Neural progenitor cell (in vitro differentiated cells): ENCODE measurements around the gene ZNF462. TPM values are rescaled to one million over a fixed set of nuclear protein-coding genes. Genes with fewer than 3 reads are reported as not detected.

Experiments
- DNase-seq: peaks from one replicate; pipeline ENCODE4 v3.0.0-alpha.2; 2016; ENCODE audit warnings: low spot score
- H2AFZ ChIP-seq: fragments of 200-600 bp; sonication (generic); replicated peaks from 2 replicates; pipeline ENCODE4 v1.6.1; 2016; ENCODE audit warnings: antibody characterized with exemption
- H3F3A ChIP-seq: fragments of 200-600 bp; sonication (generic); 2 replicates; pipeline ENCODE4 v1.6.1; 2016; ENCODE audit warnings: antibody characterized with exemption, low read depth
- H3K27ac ChIP-seq: fragments of 200-600 bp; sonication (generic); 2 replicates; pipeline ENCODE4 v1.5.1; 2016; ENCODE audit warnings: mild to moderate bottlenecking
- H3K27me3 ChIP-seq: fragments of 200-600 bp; sonication (generic); 2 replicates; pipeline ENCODE4 v1.6.1; 2016; ENCODE audit warnings: mild to moderate bottlenecking, moderate library complexity
- H3K36me3 ChIP-seq: fragments of 200-600 bp; sonication (generic); 2 replicates; pipeline ENCODE4 v1.5.1; 2016
- H3K4me1 ChIP-seq: fragments of 200-600 bp; sonication (generic); 2 replicates; pipeline ENCODE4 v1.6.1; 2016; ENCODE audit warnings: mixed run types
- H3K4me2 ChIP-seq: fragments of 200-600 bp; sonication (generic); 2 replicates; pipeline ENCODE4 v1.6.1; 2016
- H3K4me3 ChIP-seq: fragments of 200-600 bp; sonication (generic); 2 replicates; pipeline ENCODE4 v1.5.1; 2016
- H3K79me2 ChIP-seq: fragments of 200-600 bp; sonication (generic); 2 replicates; pipeline ENCODE4 v1.6.1; 2016; ENCODE audit warnings: low read depth
- H3K9ac ChIP-seq: fragments of 200-600 bp; sonication (generic); 2 replicates; pipeline ENCODE4 v1.6.1; 2016
- H3K9me3 ChIP-seq: fragments of 200-600 bp; sonication (generic); 2 replicates; pipeline ENCODE4 v1.5.1; 2016; ENCODE audit warnings: low read depth
- H4K20me1 ChIP-seq: fragments of 200-600 bp; sonication (generic); 2 replicates; pipeline ENCODE4 v1.6.1; 2016; ENCODE audit warnings: low read depth
- H3K27ac Mint-ChIP-seq: 3 replicates; pipeline ENCODE4 v1.8.0; 2021; ENCODE audit warnings: mixed read lengths
- H3K27me3 Mint-ChIP-seq: 2 replicates; pipeline ENCODE4 v1.8.0; 2022; ENCODE audit warnings: low read depth, mild to moderate bottlenecking, inconsistent platforms, moderate library complexity, mixed read lengths; ENCODE audit not compliant: insufficient read depth
- H3K36me3 Mint-ChIP-seq: 3 replicates; pipeline ENCODE4 v1.8.0; 2021; ENCODE audit warnings: mixed read lengths
- H3K4me1 Mint-ChIP-seq: 3 replicates; pipeline ENCODE4 v1.8.0; 2021; ENCODE audit warnings: mixed read lengths
- H3K4me3 Mint-ChIP-seq: 3 replicates; pipeline ENCODE4 v1.8.0; 2021; ENCODE audit warnings: mild to moderate bottlenecking, moderate library complexity, mixed read lengths
- H3K9me3 Mint-ChIP-seq: 3 replicates; pipeline ENCODE4 v1.8.0; 2020; ENCODE audit warnings: mixed read lengths
- CTCF ChIP-seq: fragments of 200-600 bp; sonication (generic); IDR thresholded peaks from 2 replicates; pipeline ENCODE4 v1.5.1; 2017; ENCODE audit warnings: antibody characterized with exemption, mild to moderate bottlenecking
- EZH2 ChIP-seq: fragments of 200-600 bp; sonication (generic); IDR thresholded peaks from 2 replicates; pipeline ENCODE4 v1.6.1; 2017; ENCODE audit warnings: antibody characterized with exemption, mild to moderate bottlenecking, moderate library complexity
- EZH2phosphoT487 ChIP-seq: fragments of 200-600 bp; sonication (generic); IDR thresholded peaks from 2 replicates; pipeline ENCODE4 v1.6.1; 2017; ENCODE audit warnings: antibody characterized with exemption
- total RNA-seq: library from RNA; depleted of rRNA; stranded (reverse); fragments of >200 nt; gene quantifications from 2 replicates; pipeline ENCODE4 v1.2.3, GENCODE V29; 2015; ENCODE audit warnings: low replicate concordance

ZNF462 gene
- total RNA-seq, 1 donor from 2014 or later, result 81.8 TPM

- Histone ChIP-seq H3K4me1 (no peaks in the 10 kb centered on the region), H4K20me1 (peaks cover 14% of the 10 kb centered on the region), H2AFZ (no peak overlapping the region), H3K9me3 (no peaks in the 10 kb centered on the region), H3K9ac (no peak overlapping the region), H3K4me3 (no peak overlapping the region), H3K27ac (peak overlapping the region; percentile 32), H3K79me2 (peaks cover 54% of the 10 kb centered on the region), H3K36me3 (peaks cover 36% of the 10 kb centered on the region), H3F3A (no peaks in the 10 kb centered on the region), H3K27me3 (no peaks in the 10 kb centered on the region), H3K4me2 (no peak overlapping the region)
- DNase-seq, result no peak
- Mint-ChIP-seq H3K27me3 (no peaks in the 10 kb centered on the region), H3K36me3 (peaks cover 67% of the 10 kb centered on the region), H3K27ac (no peak overlapping the region), H3K4me1 (no peaks in the 10 kb centered on the region), H3K9me3 (no peaks in the 10 kb centered on the region), H3K4me3 (no peak overlapping the region)
- TF ChIP-seq EZH2phosphoT487 (no peak), EZH2 (no peak), CTCF (no peak)
These were observed 79.0 kb downstream of the ZNF462 start for GRCh38 chr9:106941916-106942315.

- peaks cover 5% of the 10 kb centered on the region for H3K4me1 ChIP-seq
- Mint-ChIP-seq H3K27ac (no peak overlapping the region), H3K27me3 (no peaks in the 10 kb centered on the region), H3K36me3 (peaks cover 59% of the 10 kb centered on the region), H3K4me3 (no peak overlapping the region), H3K4me1 (no peaks in the 10 kb centered on the region), H3K9me3 (no peaks in the 10 kb centered on the region)
- H2AFZ ChIP-seq, result no peak overlapping the region
- no peaks in the 10 kb centered on the region for H3K27me3 ChIP-seq
- no peak overlapping the region for H3K4me2 ChIP-seq
- peaks cover 49% of the 10 kb centered on the region for H3K79me2 ChIP-seq
- TF ChIP-seq EZH2 (no peak), CTCF (no peak), EZH2phosphoT487 (no peak)
- no peak for DNase-seq
- H3K9ac ChIP-seq, result no peak overlapping the region
- H3K9me3 ChIP-seq, result no peaks in the 10 kb centered on the region
- no peak overlapping the region for H3K4me3 ChIP-seq
- H3F3A ChIP-seq, result no peaks in the 10 kb centered on the region
- peaks cover 12% of the 10 kb centered on the region for H3K36me3 ChIP-seq
- H3K27ac ChIP-seq, result no peak overlapping the region
- H4K20me1 ChIP-seq, result peaks cover 11% of the 10 kb centered on the region
These were observed 83.0 kb downstream of the ZNF462 start for GRCh38 chr9:106945727-106946660.

- Mint-ChIP-seq H3K4me1 (no peaks in the 10 kb centered on the region), H3K9me3 (no peaks in the 10 kb centered on the region), H3K27me3 (no peaks in the 10 kb centered on the region), H3K36me3 (peaks cover 55% of the 10 kb centered on the region), H3K4me3 (no peak overlapping the region), H3K27ac (no peak overlapping the region)
- Histone ChIP-seq H3F3A (no peaks in the 10 kb centered on the region), H3K9me3 (no peaks in the 10 kb centered on the region), H2AFZ (no peak overlapping the region), H3K79me2 (peaks cover 42% of the 10 kb centered on the region), H3K4me2 (no peak overlapping the region), H3K27me3 (no peaks in the 10 kb centered on the region), H3K4me1 (peaks cover 5% of the 10 kb centered on the region), H3K36me3 (peaks cover 12% of the 10 kb centered on the region), H4K20me1 (peaks cover 7% of the 10 kb centered on the region), H3K27ac (no peak overlapping the region), H3K9ac (no peak overlapping the region), H3K4me3 (no peak overlapping the region)
- no peak for DNase-seq
- TF ChIP-seq CTCF (no peak), EZH2 (no peak), EZH2phosphoT487 (no peak)
These were observed 84.3 kb downstream of the ZNF462 start for GRCh38 chr9:106947106-106947900.
